ENCODE results near the gene PDHX. TPM values are rescaled to one million over a fixed set of nuclear protein-coding genes. Genes with fewer than 3 reads are reported as not detected.

The PDHX gene
- total RNA-seq, 2 experiments from 2014 or later, result 29.8 to 46.2 TPM

DNA sequence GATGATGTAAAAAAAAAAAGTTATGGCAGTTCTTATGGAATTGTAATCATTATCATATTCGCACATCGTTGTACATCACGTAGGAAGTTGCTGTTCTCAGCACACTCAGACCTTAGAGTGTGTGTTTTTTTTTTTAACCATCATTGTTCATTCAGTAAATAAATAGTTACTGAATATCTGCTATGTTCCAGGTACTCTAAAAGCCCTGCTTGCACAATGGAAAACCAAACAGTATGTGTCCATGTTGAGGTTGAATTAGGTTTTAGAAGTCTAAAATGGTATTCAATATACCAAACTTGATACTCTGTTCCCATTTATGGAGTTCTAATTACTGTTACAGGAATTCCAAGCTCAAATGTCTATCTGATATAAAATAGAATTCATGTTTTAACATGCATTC is 41.2 kb downstream of the PDHX start:
- ATAC-seq (no peak), DNase-seq (no peak)
- Mint-ChIP-seq H3K4me3 (no peak overlapping the region), H3K27me3 (no peaks in the 10 kb centered on the region), H3K27ac (no peak overlapping the region), H3K4me1 (peaks cover 4% of the 10 kb centered on the region), H3K36me3 (ENCODE audit: low read depth) (peaks cover 17% of the 10 kb centered on the region), H3K9me3 (ENCODE audit: low read depth) (no peaks in the 10 kb centered on the region)
- POLR2A ChIA-PET, result no interaction called here
- CTCF ChIA-PET, result interaction anchor here (1.0 kb wide), 1 partner anchor 434 kb away, joined by 4 read pairs; no protein-coding TSS in a partner anchor
- intact Hi-C loops (cut with DNase I, micrococcal nuclease), result no loop called here

GRCh38 chr11:34959770-34960169 is 43.4 kb downstream of the PDHX start:
- Mint-ChIP-seq H3K27me3 (no peaks in the 10 kb centered on the region), H3K4me1 (no peaks in the 10 kb centered on the region), H3K4me3 (no peak overlapping the region), H3K9me3 (ENCODE audit: low read depth) (no peaks in the 10 kb centered on the region), H3K27ac (no peak overlapping the region), H3K36me3 (ENCODE audit: low read depth) (peaks cover 14% of the 10 kb centered on the region)
- CTCF ChIA-PET, result interaction anchor here (0.7 to 1.3 kb wide), 3 partner anchors 13 to 428 kb away, joined by 3 read pairs; no protein-coding TSS in a partner anchor
- no peak for ATAC-seq
- DNase-seq, result no peak
- POLR2A ChIA-PET, result no interaction called here
- intact Hi-C loops (cut with DNase I, micrococcal nuclease), result no loop called here

DNA sequence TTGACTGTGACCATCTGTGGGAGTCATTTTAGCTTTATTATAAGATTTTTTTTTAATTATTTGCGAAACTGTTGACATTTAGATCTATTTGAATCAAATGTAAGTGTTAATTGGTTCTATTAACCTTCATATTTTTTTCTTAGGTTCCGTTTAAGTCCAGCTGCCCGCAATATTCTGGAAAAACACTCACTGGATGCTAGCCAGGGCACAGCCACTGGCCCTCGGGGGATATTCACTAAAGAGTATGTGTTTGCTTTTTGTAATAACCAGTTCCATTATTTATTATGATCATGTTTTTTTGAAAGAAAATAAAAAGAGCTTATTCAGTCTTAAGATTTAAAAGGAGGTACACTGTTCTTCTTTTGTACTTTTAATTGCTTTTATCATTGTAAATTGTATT is 43.9 kb downstream of the PDHX start:
- H3K36me3 Mint-ChIP-seq (ENCODE audit: low read depth), result peaks cover 14% of the 10 kb centered on the region
- ATAC-seq (no peak), DNase-seq (no peak)
- H3K27me3 Mint-ChIP-seq, result no peaks in the 10 kb centered on the region
- intact Hi-C loops (cut with DNase I, micrococcal nuclease), result no loop called here
- POLR2A ChIA-PET, result no interaction called here
- H3K4me1 Mint-ChIP-seq, result no peaks in the 10 kb centered on the region
- CTCF ChIA-PET, result interaction anchor here (0.7 to 1.4 kb wide), 4 partner anchors 10 to 427 kb away, joined by 3 read pairs; no protein-coding TSS in a partner anchor
- H3K4me3 Mint-ChIP-seq, result no peak overlapping the region
- no peak overlapping the region for H3K27ac Mint-ChIP-seq
- no peaks in the 10 kb centered on the region for H3K9me3 Mint-ChIP-seq (ENCODE audit: low read depth)

DNA sequence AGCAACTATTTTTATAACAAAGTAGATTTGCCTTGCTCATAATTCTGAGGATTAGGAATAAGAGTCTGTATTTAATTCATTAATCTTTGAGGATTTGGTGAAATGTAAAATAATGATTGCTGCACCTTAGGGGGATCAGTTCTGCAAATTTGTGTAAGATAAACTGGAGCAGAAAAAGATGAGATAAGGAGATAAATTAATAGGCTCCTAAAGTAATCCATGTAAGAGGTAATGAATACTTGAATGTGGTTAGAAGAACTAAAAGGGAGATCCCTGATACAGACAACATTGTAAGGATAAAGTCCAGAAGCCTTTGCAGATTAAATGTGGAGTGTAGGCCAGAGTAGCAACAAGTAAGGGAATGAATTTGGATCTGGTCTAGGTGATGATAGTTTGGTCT is 45.6 kb downstream of the PDHX start:
- POLR2A ChIA-PET, result no interaction called here
- Mint-ChIP-seq H3K4me3 (no peak overlapping the region), H3K36me3 (ENCODE audit: low read depth) (peaks cover 18% of the 10 kb centered on the region)

GRCh38 chr11:34963351-34963750 is 46.9 kb downstream of the PDHX start:
- no peaks in the 10 kb centered on the region for H3K9me3 Mint-ChIP-seq (ENCODE audit: low read depth)
- H3K4me3 Mint-ChIP-seq, result no peak overlapping the region
- no peak for DNase-seq
- no peaks in the 10 kb centered on the region for H3K4me1 Mint-ChIP-seq
- no peak overlapping the region for H3K27ac Mint-ChIP-seq
- no peak for ATAC-seq
- intact Hi-C loops (cut with DNase I, micrococcal nuclease), result no loop called here
- CTCF ChIA-PET, result no interaction called here
- H3K27me3 Mint-ChIP-seq, result no peaks in the 10 kb centered on the region
- POLR2A ChIA-PET, result no interaction called here
- peaks cover 17% of the 10 kb centered on the region for H3K36me3 Mint-ChIP-seq (ENCODE audit: low read depth)

More for the DNA sequence above, 45.6 kb downstream of the PDHX start:
- ATAC-seq (no peak), DNase-seq (no peak)
- CTCF ChIA-PET, result no interaction called here
- intact Hi-C loops (cut with DNase I, micrococcal nuclease), result no loop called here
- H3K27me3 Mint-ChIP-seq, result no peaks in the 10 kb centered on the region
- no peaks in the 10 kb centered on the region for H3K4me1 Mint-ChIP-seq
- no peaks in the 10 kb centered on the region for H3K9me3 Mint-ChIP-seq (ENCODE audit: low read depth)
- no peak overlapping the region for H3K27ac Mint-ChIP-seq

GRCh38 chr11:34964610-34965331 is 48.4 kb downstream of the PDHX start:
- intact Hi-C loops (cut with DNase I, micrococcal nuclease), result no loop called here
- Mint-ChIP-seq H3K4me1 (no peaks in the 10 kb centered on the region), H3K27ac (no peak overlapping the region), H3K4me3 (no peak overlapping the region), H3K9me3 (ENCODE audit: low read depth) (no peaks in the 10 kb centered on the region), H3K36me3 (ENCODE audit: low read depth) (peaks cover 19% of the 10 kb centered on the region), H3K27me3 (no peaks in the 10 kb centered on the region)
- POLR2A ChIA-PET, result no interaction called here
- CTCF ChIA-PET, result interaction anchor here (0.8 kb wide), 1 partner anchor 11 kb away, joined by 3 read pairs; no protein-coding TSS in a partner anchor
- ATAC-seq, result no peak
- no peak for DNase-seq

- intact Hi-C loops (cut with DNase I, micrococcal nuclease), result no loop called here
- no peak overlapping the region for H3K27ac Mint-ChIP-seq
- no peak overlapping the region for H3K4me3 Mint-ChIP-seq
- DNase-seq, result no peak
- H3K36me3 Mint-ChIP-seq (ENCODE audit: low read depth), result peaks cover 39% of the 10 kb centered on the region
- no peaks in the 10 kb centered on the region for H3K9me3 Mint-ChIP-seq (ENCODE audit: low read depth)
- H3K4me1 Mint-ChIP-seq, result no peaks in the 10 kb centered on the region
- ChIA-PET CTCF (no interaction called here), POLR2A (no interaction called here)
- no peak for ATAC-seq
- H3K27me3 Mint-ChIP-seq, result no peaks in the 10 kb centered on the region
These were observed 52.4 kb downstream of the PDHX start for GRCh38 chr11:34968862-34969261.

DNA sequence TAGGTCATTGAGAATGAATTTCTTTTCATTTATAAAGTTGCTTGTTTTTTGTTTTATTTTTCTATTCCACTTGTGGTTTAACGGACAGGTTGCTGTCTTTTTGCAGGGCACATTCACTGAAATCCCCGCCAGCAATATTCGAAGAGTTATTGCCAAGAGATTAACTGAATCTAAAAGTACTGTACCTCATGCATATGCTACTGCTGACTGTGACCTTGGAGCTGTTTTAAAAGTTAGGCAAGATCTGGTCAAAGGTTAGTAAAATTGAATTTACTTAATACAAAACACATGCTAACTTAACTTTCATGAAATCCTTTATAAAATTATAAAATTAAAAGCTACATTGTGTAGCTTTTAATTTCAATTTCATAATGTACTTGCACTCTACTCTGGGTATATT is 53.6 kb downstream of the PDHX start:
- no peak for ATAC-seq

GRCh38 chr11:34970480-34970879 is 54.1 kb downstream of the PDHX start:
- Mint-ChIP-seq H3K4me3 (no peak overlapping the region), H3K36me3 (ENCODE audit: low read depth) (peaks cover 45% of the 10 kb centered on the region), H3K4me1 (peaks cover 2% of the 10 kb centered on the region), H3K27me3 (no peaks in the 10 kb centered on the region), H3K9me3 (ENCODE audit: low read depth) (no peaks in the 10 kb centered on the region), H3K27ac (no peak overlapping the region)
- CTCF ChIA-PET, result interaction anchor here (1.1 to 1.5 kb wide), 4 partner anchors 10 to 337 kb away, joined by 3 to 4 read pairs (median 3); no protein-coding TSS in a partner anchor
- ATAC-seq (no peak), DNase-seq (no peak)
- POLR2A ChIA-PET, result no interaction called here
- intact Hi-C loops (cut with DNase I, micrococcal nuclease), result no loop called here

More for the DNA sequence above, 53.6 kb downstream of the PDHX start:
- H3K36me3 Mint-ChIP-seq (ENCODE audit: low read depth), result peaks cover 44% of the 10 kb centered on the region
- POLR2A ChIA-PET, result no interaction called here
- no peaks in the 10 kb centered on the region for H3K4me1 Mint-ChIP-seq
- H3K27ac Mint-ChIP-seq, result no peak overlapping the region
- DNase-seq, result no peak
- CTCF ChIA-PET, result interaction anchor here (1.1 to 1.5 kb wide), 4 partner anchors 9 to 338 kb away, joined by 3 to 4 read pairs (median 3); no protein-coding TSS in a partner anchor
- intact Hi-C loops (cut with DNase I, micrococcal nuclease), result no loop called here
- H3K4me3 Mint-ChIP-seq, result no peak overlapping the region
- no peaks in the 10 kb centered on the region for H3K27me3 Mint-ChIP-seq
- no peaks in the 10 kb centered on the region for H3K9me3 Mint-ChIP-seq (ENCODE audit: low read depth)

GRCh38 chr11:34971928-34972327 is 55.5 kb downstream of the PDHX start:
- H3K27ac Mint-ChIP-seq, result no peak overlapping the region
- no peak for ATAC-seq
- peaks cover 2% of the 10 kb centered on the region for H3K4me1 Mint-ChIP-seq
- H3K27me3 Mint-ChIP-seq, result no peaks in the 10 kb centered on the region
- DNase-seq, result no peak
- H3K9me3 Mint-ChIP-seq (ENCODE audit: low read depth), result no peaks in the 10 kb centered on the region
- no peak overlapping the region for H3K4me3 Mint-ChIP-seq
- CTCF ChIA-PET, result interaction anchor here (1.5 kb wide), 1 partner anchor 15 kb away, joined by 3 read pairs; no protein-coding TSS in a partner anchor
- POLR2A ChIA-PET, result no interaction called here
- H3K36me3 Mint-ChIP-seq (ENCODE audit: low read depth), result peaks cover 45% of the 10 kb centered on the region
- intact Hi-C loops (cut with DNase I, micrococcal nuclease), result no loop called here

- H3K36me3 Mint-ChIP-seq (ENCODE audit: low read depth), result peaks cover 43% of the 10 kb centered on the region
- peaks cover 6% of the 10 kb centered on the region for H3K4me1 Mint-ChIP-seq
- no peak for ATAC-seq
- no peak for DNase-seq
- CTCF ChIA-PET, result interaction anchor here (1.5 kb wide), 1 partner anchor 14 kb away, joined by 3 read pairs; no protein-coding TSS in a partner anchor
- no peaks in the 10 kb centered on the region for H3K27me3 Mint-ChIP-seq
- no peaks in the 10 kb centered on the region for H3K9me3 Mint-ChIP-seq (ENCODE audit: low read depth)
- H3K4me3 Mint-ChIP-seq, result no peak overlapping the region
- intact Hi-C loops (cut with DNase I, micrococcal nuclease), result no loop called here
- no peak overlapping the region for H3K27ac Mint-ChIP-seq
- POLR2A ChIA-PET, result no interaction called here
These were observed 55.9 kb downstream of the PDHX start for GRCh38 chr11:34972366-34972765.

GRCh38 chr11:34972892-34973291 is 56.5 kb downstream of the PDHX start:
- Mint-ChIP-seq H3K27ac (no peak overlapping the region), H3K4me1 (peaks cover 10% of the 10 kb centered on the region), H3K36me3 (ENCODE audit: low read depth) (peaks cover 41% of the 10 kb centered on the region), H3K9me3 (ENCODE audit: low read depth) (no peaks in the 10 kb centered on the region), H3K27me3 (no peaks in the 10 kb centered on the region), H3K4me3 (no peak overlapping the region)
- ATAC-seq (no peak), DNase-seq (no peak)
- POLR2A ChIA-PET, result no interaction called here
- intact Hi-C loops (cut with DNase I, micrococcal nuclease), result no loop called here
- CTCF ChIA-PET, result no interaction called here

Data from activated CD4-positive, alpha-beta T cell treated with anti-CD3 and anti-CD28 coated beads for 36 hours (primary cell).